K562 (cell line): Measurements from ENCODE around the gene ARHGEF26. TPM values are rescaled to one million over a fixed set of nuclear protein-coding genes. Genes with fewer than 3 reads are reported as not detected.

Experiments
- ATAC-seq: fragments of 200-7000 bp; cut with Tn5 transposase; 3 replicates; pipeline ENCODE4 v1.9.1; 2020; ENCODE audit warnings: moderate library complexity
- BruUV-seq: library from RNA; stranded (reverse); fragments of 400-500 nt; replicated peaks from 2 replicates; lab custom pipeline; 2021; lab: Mats Ljungman, UMichigan
- CTCF ChIA-PET: fragments of 300-600 bp; formaldehyde crosslinking; extraction: SDS; loops from one replicate; lab custom pipeline; 2021; ENCODE audit warnings: low intra/inter-chr PET ratio; lab: Yijun Ruan, JAX
- POLR2A ChIA-PET: fragments of 300-600, 350-650 bp; sonication (Branson Sonifier 250); formaldehyde crosslinking; extraction: SDS; loops from one replicate; lab custom pipeline; 2021; ENCODE audit warnings: antibody characterized with exemption, inconsistent platforms; lab: Yijun Ruan, JAX
- DNase-seq, 4 experiments: peaks; one replicate each; pipeline versions ENCODE4 v3.0.0 to v3.0.0-alpha.2; 2011 to 2018; ENCODE audit warnings: low spot score in 3 of 4, mixed read lengths in 3 of 4; ENCODE audit errors: extremely low read depth in 1 of 4
- FAIRE-seq: peaks from 2 replicates; lab custom pipeline; 2011; peaks lifted over from hg19 to GRCh38; lab: Jason Lieb, UNC
- H2AFZ ChIP-seq: 2 replicates; pipeline ENCODE4 v1.6.0; 2011; ENCODE audit warnings: low read depth, low read length, control low read depth, inconsistent platforms
- H3K27ac ChIP-seq: fragments of 200-600 bp; 3 replicates; pipeline ENCODE4 v1.8.0; 2011; ENCODE audit warnings: low read depth, mild to moderate bottlenecking, control low read depth, inconsistent platforms, low read length, moderate library complexity, mixed read lengths; ENCODE audit errors: extremely low read depth
- H3K27me3 ChIP-seq, 2 experiments: fragments of 300-600 bp in 1 of 2; 2 replicates in 1 of 2; 3 replicates in 1 of 2; pipeline versions ENCODE4 v1.6.0 to v1.8.0; 2011; ENCODE audit warnings: inconsistent platforms in 2 of 2, low read length in 2 of 2, mild to moderate bottlenecking in 1 of 2, mixed read lengths in 1 of 2, moderate library complexity in 1 of 2; ENCODE audit not compliant: control insufficient read depth in 2 of 2, insufficient read depth in 2 of 2
- H3K36me3 ChIP-seq: fragments of 300-600 bp; 3 replicates; pipeline ENCODE4 v1.8.0; 2011; ENCODE audit warnings: mild to moderate bottlenecking, low read length, inconsistent platforms; ENCODE audit not compliant: control insufficient read depth, insufficient read depth
- H3K4me1 ChIP-seq, 2 experiments: fragments of 200-600 bp in 1 of 2; replicated peaks in 1 of 2; 2 replicates in 1 of 2; 3 replicates in 1 of 2; pipeline versions ENCODE4 v1.5.1 to v1.8.0; 2011; ENCODE audit warnings: inconsistent platforms in 2 of 2, low read length in 2 of 2, mild to moderate bottlenecking in 1 of 2, mixed read lengths in 1 of 2, moderate library complexity in 1 of 2; ENCODE audit not compliant: control insufficient read depth in 2 of 2, insufficient read depth in 2 of 2
- H3K4me2 ChIP-seq: 2 replicates; pipeline ENCODE4 v1.6.1; 2011; ENCODE audit warnings: low read length, control low read depth, inconsistent platforms, mixed read lengths; ENCODE audit not compliant: insufficient read depth
- H3K4me3 ChIP-seq: fragments of 200-600 bp; sonication (generic), shearing (Covaris generic); 2 replicates; pipeline ENCODE4 v1.5.1; 2016; ENCODE audit warnings: control low read depth, inconsistent platforms
- H3K79me2 ChIP-seq: fragments of 200-600 bp; 3 replicates; pipeline ENCODE4 v1.8.0; 2011; ENCODE audit warnings: low read length, inconsistent platforms; ENCODE audit not compliant: control insufficient read depth, insufficient read depth
- H3K9ac ChIP-seq, 2 experiments: 2 replicates each; pipeline versions ENCODE4 v1.6.0 to v1.6.1; 2011; ENCODE audit warnings: low read depth in 2 of 2, low read length in 2 of 2, control low read depth in 1 of 2, inconsistent platforms in 1 of 2, mild to moderate bottlenecking in 1 of 2, mixed read lengths in 1 of 2; ENCODE audit not compliant: insufficient read depth in 1 of 2
- H3K9me1 ChIP-seq: one replicate; pipeline ENCODE4 v1.6.0; 2011; ENCODE audit warnings: inconsistent platforms, mild to moderate bottlenecking, low read length, moderate library complexity; ENCODE audit not compliant: control insufficient read depth, insufficient read depth
- H3K9me3 ChIP-seq: replicated peaks from 2 replicates; pipeline ENCODE4 v1.5.1; 2011; ENCODE audit warnings: low read depth, low read length, inconsistent platforms; ENCODE audit not compliant: control insufficient read depth, insufficient read depth
- H4K20me1 ChIP-seq: replicated peaks from 2 replicates; pipeline ENCODE4 v1.6.1; 2011; ENCODE audit warnings: low read length, inconsistent platforms, mixed read lengths; ENCODE audit not compliant: control insufficient read depth, insufficient read depth
- CBX1 ChIP-seq: sonication (generic); IDR thresholded peaks from 2 replicates; pipeline ENCODE4 v1.6.1; 2016; ENCODE audit warnings: antibody characterized with exemption, low read depth, mild to moderate bottlenecking
- CTCFL ChIP-seq: IDR thresholded peaks from 2 replicates; pipeline ENCODE4 v1.6.1; 2011; ENCODE audit warnings: borderline replicate concordance, low read depth, mild to moderate bottlenecking, moderate library complexity, low read length; ENCODE audit not compliant: insufficient read depth, poor library complexity, severe bottlenecking
- E2F5 ChIP-seq: sonication (generic); formaldehyde crosslinking; IDR thresholded peaks from 2 replicates; pipeline ENCODE4 v1.8.0; 2022; ENCODE audit warnings: mild to moderate bottlenecking, missing genetic modification reagents
- RERE ChIP-seq: sonication (generic); formaldehyde crosslinking; IDR thresholded peaks from 2 replicates; pipeline ENCODE4 v1.8.0; 2023; ENCODE audit warnings: missing genetic modification reagents, mild to moderate bottlenecking, borderline replicate concordance
- SAFB2 ChIP-seq: fragments of 200-400 bp; formaldehyde crosslinking; IDR thresholded peaks from 2 replicates; pipeline ENCODE4 v1.6.1; 2018; ENCODE audit warnings: borderline replicate concordance, low read length, low read depth, moderate library complexity; ENCODE audit not compliant: severe bottlenecking
- SMAD2 ChIP-seq: fragments of 150-350 bp; IDR thresholded peaks from 2 replicates; pipeline ENCODE4 v1.6.1; 2014; ENCODE audit warnings: low read depth, mild to moderate bottlenecking, low read length
- SRSF1 ChIP-seq: fragments of 200-400 bp; formaldehyde crosslinking; IDR thresholded peaks from 2 replicates; pipeline ENCODE4 v1.6.1; 2017; ENCODE audit warnings: mild to moderate bottlenecking, low read depth, low read length, moderate library complexity
- ZNF277 ChIP-seq: fragments of 250-450 bp; sonication (Bioruptor Pico); IDR thresholded peaks from 2 replicates; pipeline ENCODE4 v1.8.0; 2022; ENCODE audit warnings: inconsistent platforms, mild to moderate bottlenecking, moderate library complexity, borderline replicate concordance
- ZNF589 ChIP-seq: fragments of 200-800 bp; sonication (Bioruptor generic); IDR thresholded peaks from 2 replicates; pipeline ENCODE4 v1.6.1; 2016; ENCODE audit warnings: low read depth, missing genetic modification characterization, missing compliant biosample characterization
- WGBS: fragments of 100-300 bp; shearing (Covaris generic); methylation state at CpG from one replicate; pipeline ENCODE4 v1.1.6; 2016; ENCODE audit warnings: low coverage, mixed read lengths; ENCODE audit not compliant: insufficient coverage; ENCODE audit errors: missing lambda C conversion rate; 5-methylcytosine and 5-hydroxymethylcytosine counted together
- in situ Hi-C: fragments of 300-500 bp; cut with MboI; formaldehyde crosslinking; loops from 4 replicates; pipeline ENCODE4 v1.15.0; 2018; ENCODE audit warnings: inconsistent platforms, mixed read lengths
- intact Hi-C: fragments of 100-400 bp; cut with micrococcal nuclease; formaldehyde crosslinking; loops from 2 replicates; pipeline ENCODE4 v1.14.2; 2022
- polyA plus RNA-seq, 8 experiments: library from polyadenylated mRNA; depleted of rRNA in 4 of 8; stranded (reverse) in 5 of 8; unstranded in 3 of 8; fragments of >200 nt; fragmentation: Nextera tagmentation in 2 of 8; fragmentation: Illumina TruSeq in 1 of 8; extraction: Ambion mirVana in 2 of 8; extraction: Trizol in 1 of 8; gene quantifications; 2 replicates each; pipeline versions ENCODE4 v1.2.1 to v1.2.3, GENCODE V29; 2011 to 2014; ENCODE audit warnings: inconsistent platforms in 1 of 8, missing spikeins in 1 of 8
- total RNA-seq, 7 experiments: library from RNA; depleted of rRNA in 6 of 7; stranded (reverse); fragments of >200 nt in 6 of 7; fragmentation: Illumina TruSeq in 2 of 7; extraction: Trizol in 2 of 7; gene quantifications; 2 replicates each; pipeline versions ENCODE4 v1.2.1 to v1.2.3, GENCODE V29; 2011 to 2021; ENCODE audit warnings: low replicate concordance in 1 of 7

ARHGEF26 gene
- total and polyA plus RNA-seq, 9 of the 15 experiments (the other 6 are each of a cell fraction or from before 2014, with no cell fraction given), result 0.01 to 0.11 (median 0.04) TPM; not detected in 2

GRCh38 chr3:154081305-154081704 is 39.9 kb upstream of the ARHGEF26 start (continued):
- TF ChIP-seq CTCFL (no peak), E2F5 (CRISPR knock-in tag) (no peak)

GRCh38 chr3:154085071-154085470 is 36.1 kb upstream of the ARHGEF26 start:
- Histone ChIP-seq H3K27me3 (no peaks in the 10 kb centered on the region), H3K4me3 (no peak overlapping the region), H4K20me1 (no peaks in the 10 kb centered on the region), H3K27ac (no peak overlapping the region), H3K79me2 (no peaks in the 10 kb centered on the region), H3K9me3 (no peaks in the 10 kb centered on the region), H3K4me2 (no peak overlapping the region), H3K9ac (no peak overlapping the region), H3K36me3 (no peaks in the 10 kb centered on the region), H2AFZ (no peak overlapping the region), H3K4me1 (no peaks in the 10 kb centered on the region), H3K9me1 (no peaks in the 10 kb centered on the region)
- WGBS, result 0% methylated on average over 1 of the region's 1 CpG
- intact Hi-C loops, result no loop called here
- BruUV-seq, result no TSS peak
- ATAC-seq (no peak), DNase-seq (no peak), FAIRE-seq (no peak)
- ChIA-PET POLR2A (no interaction called here), CTCF (no interaction called here)
- in situ Hi-C loops, result no loop called here
- no peak for TF ChIP-seq ZNF589
- no peak for TF ChIP-seq SRSF1
- TF ChIP-seq SMAD2, result no peak
- no peak for TF ChIP-seq CBX1
- TF ChIP-seq SAFB2, result no peak
- no peak for TF ChIP-seq ZNF277 (CRISPR knock-in tag)
- no peak for TF ChIP-seq RERE (CRISPR knock-in tag)
